ENCODE data around the gene GABRG2.
"Not testable (repeated sequence)": the region's sequence is repeated elsewhere in the genome, so short reads cannot be mapped to it uniquely, and the experiment has no call there.

GABRG2 gene

GRCh38 chr5:162067655-162068411 lies at the start of gene GABRG2:
TSS of gene GABRG2 (plus strand) at chr5:162067773. CDS start at chr5:162068000, 227 bp downstream.
- H3K27me3 Mint-ChIP-seq, result peaks cover 10% of the 10 kb centered on the region
- no peaks in the 10 kb centered on the region for H3K4me1 Mint-ChIP-seq (ENCODE audit: low read depth)
- no peaks in the 10 kb centered on the region for H3K9me3 Mint-ChIP-seq
- no peaks in the 10 kb centered on the region for H3K36me3 Mint-ChIP-seq (ENCODE audit: low read depth)
- intact Hi-C loops (cut with micrococcal nuclease), result no loop called here
- H3K4me3 Mint-ChIP-seq, result no peak within 1 kb of the TSS
- H3K27ac Mint-ChIP-seq, result no peak within 1 kb of the TSS

- Mint-ChIP-seq H3K9me3 (peaks cover 13% of the 10 kb centered on the region), H3K27ac (no peak overlapping the region), H3K4me1 (ENCODE audit: low read depth) (no peaks in the 10 kb centered on the region), H3K36me3 (ENCODE audit: low read depth) (no peaks in the 10 kb centered on the region), H3K4me3 (no peak overlapping the region), H3K27me3 (no peaks in the 10 kb centered on the region)
- intact Hi-C loops (cut with micrococcal nuclease), result no loop called here
Measured at GRCh38 chr5:162025312-162025711, 42.3 kb upstream of the GABRG2 start.

GRCh38 chr5:162026803-162027202 lies 40.8 kb upstream of the GABRG2 start:
- no peaks in the 10 kb centered on the region for H3K36me3 Mint-ChIP-seq (ENCODE audit: low read depth)
- H3K27ac Mint-ChIP-seq, result no peak overlapping the region
- intact Hi-C loops (cut with micrococcal nuclease), result no loop called here
- H3K9me3 Mint-ChIP-seq, result no peaks in the 10 kb centered on the region
- no peaks in the 10 kb centered on the region for H3K27me3 Mint-ChIP-seq
- no peak overlapping the region for H3K4me3 Mint-ChIP-seq
- no peaks in the 10 kb centered on the region for H3K4me1 Mint-ChIP-seq (ENCODE audit: low read depth)

GRCh38 chr5:162037431-162037830 lies 30.1 kb upstream of the GABRG2 start:
- no peak overlapping the region for H3K27ac Mint-ChIP-seq
- no peaks in the 10 kb centered on the region for H3K36me3 Mint-ChIP-seq (ENCODE audit: low read depth)
- H3K4me1 Mint-ChIP-seq (ENCODE audit: low read depth), result no peaks in the 10 kb centered on the region
- no peaks in the 10 kb centered on the region for H3K27me3 Mint-ChIP-seq
- intact Hi-C loops (cut with micrococcal nuclease), result no loop called here
- H3K4me3 Mint-ChIP-seq, result no peak overlapping the region
- H3K9me3 Mint-ChIP-seq, result peaks cover 16% of the 10 kb centered on the region

- H3K36me3 Mint-ChIP-seq (ENCODE audit: low read depth), result no peaks in the 10 kb centered on the region
- no peak overlapping the region for H3K27ac Mint-ChIP-seq
- no peaks in the 10 kb centered on the region for H3K4me1 Mint-ChIP-seq (ENCODE audit: low read depth)
- H3K4me3 Mint-ChIP-seq, result no peak overlapping the region
- no peaks in the 10 kb centered on the region for H3K27me3 Mint-ChIP-seq
- intact Hi-C loops (cut with micrococcal nuclease), result no loop called here
- H3K9me3 Mint-ChIP-seq, result no peaks in the 10 kb centered on the region
Measured at GRCh38 chr5:162047279-162047678, 20.3 kb upstream of the GABRG2 start.

- no peaks in the 10 kb centered on the region for H3K36me3 Mint-ChIP-seq (ENCODE audit: low read depth)
- no peak overlapping the region for H3K4me3 Mint-ChIP-seq
- no peak overlapping the region for H3K27ac Mint-ChIP-seq
- H3K27me3 Mint-ChIP-seq, result no peaks in the 10 kb centered on the region
- no peaks in the 10 kb centered on the region for H3K4me1 Mint-ChIP-seq (ENCODE audit: low read depth)
- intact Hi-C loops (cut with micrococcal nuclease), result no loop called here
- peaks cover 19% of the 10 kb centered on the region for H3K9me3 Mint-ChIP-seq
Measured at GRCh38 chr5:162052676-162053075, 14.9 kb upstream of the GABRG2 start.

GRCh38 chr5:162055095-162055494 lies 12.5 kb upstream of the GABRG2 start:
- H3K4me1 Mint-ChIP-seq (ENCODE audit: low read depth); H3K27ac Mint-ChIP-seq; intact Hi-C loops (cut with micrococcal nuclease); H3K27me3 Mint-ChIP-seq; H3K36me3 Mint-ChIP-seq (ENCODE audit: low read depth); H3K4me3 Mint-ChIP-seq: not testable (repeated sequence)
- H3K9me3 Mint-ChIP-seq, result peaks cover 19% of the 10 kb centered on the region

GRCh38 chr5:162067162-162067561 lies 411 bp upstream of the GABRG2 start:
- H3K27ac Mint-ChIP-seq, result no peak overlapping the region
- no peaks in the 10 kb centered on the region for H3K9me3 Mint-ChIP-seq
- peaks cover 10% of the 10 kb centered on the region for H3K27me3 Mint-ChIP-seq
- H3K36me3 Mint-ChIP-seq (ENCODE audit: low read depth), result no peaks in the 10 kb centered on the region
- H3K4me3 Mint-ChIP-seq, result no peak overlapping the region
- intact Hi-C loops (cut with micrococcal nuclease), result no loop called here
- no peaks in the 10 kb centered on the region for H3K4me1 Mint-ChIP-seq (ENCODE audit: low read depth)

- no peak overlapping the region for H3K4me3 Mint-ChIP-seq
- no peaks in the 10 kb centered on the region for H3K4me1 Mint-ChIP-seq (ENCODE audit: low read depth)
- peaks cover 10% of the 10 kb centered on the region for H3K27me3 Mint-ChIP-seq
- no peaks in the 10 kb centered on the region for H3K36me3 Mint-ChIP-seq (ENCODE audit: low read depth)
- H3K27ac Mint-ChIP-seq, result no peak overlapping the region
- intact Hi-C loops (cut with micrococcal nuclease), result no loop called here
- H3K9me3 Mint-ChIP-seq, result no peaks in the 10 kb centered on the region
Measured at GRCh38 chr5:162068412-162068811, 839 bp downstream of the GABRG2 start.

GRCh38 chr5:162068936-162069335 lies 1.4 kb downstream of the GABRG2 start:
- no peaks in the 10 kb centered on the region for H3K36me3 Mint-ChIP-seq (ENCODE audit: low read depth)
- intact Hi-C loops (cut with micrococcal nuclease), result no loop called here
- H3K4me3 Mint-ChIP-seq, result no peak overlapping the region
- H3K27me3 Mint-ChIP-seq, result peaks cover 10% of the 10 kb centered on the region
- no peaks in the 10 kb centered on the region for H3K9me3 Mint-ChIP-seq
- no peaks in the 10 kb centered on the region for H3K4me1 Mint-ChIP-seq (ENCODE audit: low read depth)
- no peak overlapping the region for H3K27ac Mint-ChIP-seq

- Mint-ChIP-seq H3K36me3 (ENCODE audit: low read depth) (no peaks in the 10 kb centered on the region), H3K27ac (no peak overlapping the region), H3K4me3 (no peak overlapping the region), H3K9me3 (no peaks in the 10 kb centered on the region), H3K27me3 (no peaks in the 10 kb centered on the region), H3K4me1 (ENCODE audit: low read depth) (no peaks in the 10 kb centered on the region)
- intact Hi-C loops (cut with micrococcal nuclease), result no loop called here
Measured at GRCh38 chr5:162078805-162079204, 11.2 kb downstream of the GABRG2 start.

GRCh38 chr5:162091336-162091735 lies 23.8 kb downstream of the GABRG2 start:
- H3K27ac Mint-ChIP-seq, result no peak overlapping the region
- no peak overlapping the region for H3K4me3 Mint-ChIP-seq
- H3K4me1 Mint-ChIP-seq (ENCODE audit: low read depth), result no peaks in the 10 kb centered on the region
- no peaks in the 10 kb centered on the region for H3K36me3 Mint-ChIP-seq (ENCODE audit: low read depth)
- no peaks in the 10 kb centered on the region for H3K9me3 Mint-ChIP-seq
- intact Hi-C loops (cut with micrococcal nuclease), result no loop called here
- no peaks in the 10 kb centered on the region for H3K27me3 Mint-ChIP-seq

GRCh38 chr5:162096448-162096847 lies 28.9 kb downstream of the GABRG2 start:
- H3K9me3 Mint-ChIP-seq, result no peaks in the 10 kb centered on the region
- H3K4me1 Mint-ChIP-seq (ENCODE audit: low read depth), result no peaks in the 10 kb centered on the region
- H3K36me3 Mint-ChIP-seq (ENCODE audit: low read depth), result no peaks in the 10 kb centered on the region
- H3K4me3 Mint-ChIP-seq, result no peak overlapping the region
- intact Hi-C loops (cut with micrococcal nuclease), result no loop called here
- no peaks in the 10 kb centered on the region for H3K27me3 Mint-ChIP-seq
- no peak overlapping the region for H3K27ac Mint-ChIP-seq

GRCh38 chr5:162107591-162107990 lies 40.0 kb downstream of the GABRG2 start:
- no peaks in the 10 kb centered on the region for H3K27me3 Mint-ChIP-seq
- no peak overlapping the region for H3K4me3 Mint-ChIP-seq
- no peaks in the 10 kb centered on the region for H3K4me1 Mint-ChIP-seq (ENCODE audit: low read depth)
- H3K36me3 Mint-ChIP-seq (ENCODE audit: low read depth), result no peaks in the 10 kb centered on the region
- H3K9me3 Mint-ChIP-seq, result peaks cover 7% of the 10 kb centered on the region
- intact Hi-C loops (cut with micrococcal nuclease), result no loop called here
- no peak overlapping the region for H3K27ac Mint-ChIP-seq

GRCh38 chr5:162119801-162120200 lies 52.2 kb downstream of the GABRG2 start:
- Mint-ChIP-seq H3K4me1 (ENCODE audit: low read depth) (no peaks in the 10 kb centered on the region), H3K4me3 (no peak overlapping the region), H3K27ac (no peak overlapping the region), H3K9me3 (no peaks in the 10 kb centered on the region), H3K27me3 (no peaks in the 10 kb centered on the region), H3K36me3 (ENCODE audit: low read depth) (no peaks in the 10 kb centered on the region)
- intact Hi-C loops (cut with micrococcal nuclease), result no loop called here
